ENCODE measurements around the gene PALM. TPM values are rescaled to one million over a fixed set of nuclear protein-coding genes. Genes with fewer than 3 reads are reported as not detected.

Gene PALM
- total and polyA plus RNA-seq, 9 of the 15 experiments (the other 6 are each of a cell fraction or from before 2014, with no cell fraction given) = 0.04 to 6.6 (median 1.7) TPM

- H3K4me2 ChIP-seq (ENCODE audit: insufficient read depth, low read length) = peak overlapping the region; percentile 62
- no peak overlapping the region for H3K4me3 ChIP-seq
- H3K4me1 ChIP-seq (replicated peaks in 1 of 2; ENCODE audit: control insufficient read depth in 2 of 2, insufficient read depth in 2 of 2, low read length in 2 of 2) = peaks cover 43 to 73% of the 10 kb centered on the region in 2 experiments
- CTCF ChIA-PET (ENCODE audit: low intra/inter-chr PET ratio) = no interaction called here
- peak overlapping the region; percentile 85 for H2AFZ ChIP-seq (ENCODE audit: low read depth, low read length)
- DNase-seq (ENCODE audit: extremely low read depth in 1 of 4, low spot score in 3 of 4) (peak in 3 of 4 experiments; percentile 38 to 70 (median 54)), ATAC-seq (peak; percentile 16), FAIRE-seq (peak; percentile 40)
- peak overlapping the region; percentile 69 to 82 for H3K9ac ChIP-seq (ENCODE audit: insufficient read depth in 1 of 2, low read depth in 2 of 2, low read length in 2 of 2)
- in situ Hi-C loops (cut with MboI) = no loop called here
- H4K20me1 ChIP-seq (replicated peaks; ENCODE audit: control insufficient read depth, insufficient read depth, low read length) = no peaks in the 10 kb centered on the region
- H3K79me2 ChIP-seq (ENCODE audit: control insufficient read depth, insufficient read depth, low read length) = peaks cover 7% of the 10 kb centered on the region; the same call in 1 of the 3 replicates
- POLR2A ChIA-PET = interaction anchor here (1.0 to 1.1 kb wide), 3 partner anchors 8 to 87 kb away, joined by 3 to 4 read pairs (median 3); no protein-coding TSS in a partner anchor
- H3K27ac ChIP-seq (ENCODE audit: extremely low read depth, low read depth, low read length) = peak overlapping the region; percentile 79
- no peaks in the 10 kb centered on the region for H3K36me3 ChIP-seq (ENCODE audit: control insufficient read depth, insufficient read depth, low read length)
- no peaks in the 10 kb centered on the region for H3K9me1 ChIP-seq (ENCODE audit: control insufficient read depth, insufficient read depth, low read length)
- intact Hi-C loops (cut with micrococcal nuclease) = no loop called here
- WGBS (ENCODE audit: insufficient coverage, low coverage, missing lambda C conversion rate) = 21% methylated on average over 33 of the region's 33 CpGs
- H3K27me3 ChIP-seq (ENCODE audit: control insufficient read depth in 2 of 2, insufficient read depth in 2 of 2, low read length in 2 of 2) = no peaks in the 10 kb centered on the region
- BruUV-seq (replicated peaks) = no TSS peak
- H3K9me3 ChIP-seq (replicated peaks; ENCODE audit: control insufficient read depth, insufficient read depth, low read depth, low read length) = peaks cover 3% of the 10 kb centered on the region; the same call in 1 of the 2 replicates
- TF ChIP-seq THAP12 (CRISPR knock-in tag; IDR thresholded peaks at IDR 0.05) (0 out of 2 replicates have a peak, but pooled peaks have one; percentile 15), SREBF1 (IDR thresholded peaks at IDR 0.05; ENCODE audit: borderline replicate concordance, low read depth, low read length) (no peak), L3MBTL2 (IDR thresholded peaks at IDR 0.05) (peak; percentile 62; the same call in 1 of the 2 replicates), ETV1 (tag; conservative IDR thresholded peaks at IDR 0.05; ENCODE audit: low read depth) (peak; percentile 56), CBX2 (IDR thresholded peaks at IDR 0.05; ENCODE audit: insufficient read depth, low read length, poor library complexity, severe bottlenecking) (no peak), NRF1 (conservative IDR thresholded peaks at IDR 0.05 in 1 of 2, IDR thresholded peaks at IDR 0.05 in 1 of 2) (peak; percentile 7 to 14; a peak in 1 of 4 replicates), POLR2B (IDR thresholded peaks at IDR 0.05; ENCODE audit: low read depth, partially characterized antibody) (peak; percentile 35), RNF2 (IDR thresholded peaks at IDR 0.05) (0 out of 2 replicates have a peak, but pooled peaks have one; percentile 14), CCAR2 (IDR thresholded peaks at IDR 0.05; ENCODE audit: low read depth, low read length) (no peak), CREM (IDR thresholded peaks at IDR 0.05; ENCODE audit: low read depth) (no peak), RBFOX2 (IDR thresholded peaks at IDR 0.05; ENCODE audit: low read depth, low read length) (peak; percentile 77), ZNF583 (CRISPR knock-in tag; IDR thresholded peaks at IDR 0.05) (no peak), RBM25 (IDR thresholded peaks at IDR 0.05; ENCODE audit: low read depth, low read length, severe bottlenecking) (no peak), ESRRA (IDR thresholded peaks at IDR 0.05; ENCODE audit: borderline replicate concordance, low read depth) (peak; percentile 5; the same call in 1 of the 2 replicates), HNRNPH1 (optimal IDR thresholded peaks at IDR 0.05; ENCODE audit: low read depth, low read length) (no peak), TEAD2 (tag; IDR thresholded peaks at IDR 0.05) (no peak), FOXJ2 (tag; IDR thresholded peaks at IDR 0.05) (no peak), ARNT (IDR thresholded peaks at IDR 0.05) (no peak), DPF2 (IDR thresholded peaks at IDR 0.05) (0 out of 2 replicates have a peak, but pooled peaks have one; percentile 7), SREBF2 (CRISPR knock-in tag; IDR thresholded peaks at IDR 0.05) (no peak), STAT5B (CRISPR knock-in tag; IDR thresholded peaks at IDR 0.05) (no peak)
Measured at GRCh38 chr19:788983-789700, 80.4 kb downstream of the PALM start.

Measured in K562 (cell line).